Lower leg skin (tissue), 3 donors: ENCODE results near the gene CDC73.

Experiments
- CTCF ChIP-seq, 3 donors: fragments of 450-650 bp; IDR thresholded peaks; one replicate each; pipeline ENCODE4 v1.5.1; 2016; ENCODE audit warnings: antibody characterized with exemption in 3 of 3, mild to moderate bottlenecking in 3 of 3, moderate library complexity in 2 of 3
- POLR2A ChIP-seq, 2 donors: fragments of 450-650 bp; IDR thresholded peaks; one replicate each; pipeline ENCODE4 v1.6.1; 2016 to 2017; ENCODE audit warnings: antibody characterized with exemption in 2 of 2, mild to moderate bottlenecking in 1 of 2, moderate library complexity in 1 of 2

GRCh38 chr1:193118194-193118593 is 3.6 kb upstream of the CDC73 start:
- TF ChIP-seq POLR2A (IDR thresholded peaks at IDR 0.05) (no peak), CTCF (IDR thresholded peaks at IDR 0.05) (no peak)
